Mesothelial cell of epicardium (in vitro differentiated cells): ENCODE data around the gene GALNT9. TPM values are rescaled to one million over a fixed set of nuclear protein-coding genes. Genes with fewer than 3 reads are reported as not detected.

Source experiments
- DNase-seq, 2 experiments: peaks; one replicate each; pipeline ENCODE4 v3.0.0; 2021; ENCODE audit warnings: low spot score in 2 of 2; ENCODE audit not compliant: unreplicated experiment in 2 of 2
- H3K27ac Mint-ChIP-seq: 2 replicates; pipeline ENCODE4 v1.8.0; 2021; ENCODE audit warnings: mixed read lengths
- H3K27me3 Mint-ChIP-seq: 2 replicates; pipeline ENCODE4 v1.8.0; 2021; ENCODE audit warnings: low read depth, mixed read lengths
- H3K36me3 Mint-ChIP-seq: 2 replicates; pipeline ENCODE4 v1.8.0; 2021; ENCODE audit warnings: mixed read lengths
- H3K4me1 Mint-ChIP-seq: 2 replicates; pipeline ENCODE4 v1.8.0; 2021; ENCODE audit warnings: mixed read lengths
- H3K4me3 Mint-ChIP-seq: 2 replicates; pipeline ENCODE4 v1.8.0; 2021; ENCODE audit warnings: mild to moderate bottlenecking, moderate library complexity, mixed read lengths
- H3K9me3 Mint-ChIP-seq: 2 replicates; pipeline ENCODE4 v1.8.0; 2021; ENCODE audit warnings: mixed read lengths
- CTCF ChIP-seq: fragments of 200-600 bp; sonication (generic); IDR thresholded peaks from one replicate; pipeline ENCODE4 v1.5.0; 2021; ENCODE audit warnings: antibody characterized with exemption; ENCODE audit not compliant: unreplicated experiment
- total RNA-seq: library from RNA; stranded (reverse); gene quantifications from 3 replicates; pipeline ENCODE4 v1.2.1, GENCODE V29; 2021

The GALNT9 gene
- total RNA-seq, 1 donor from 2014 or later, result 4.8 TPM

GRCh38 chr12:132294121-132295034 lies 35.0 kb downstream of the GALNT9 start:
- no peak overlapping the region for H3K27ac Mint-ChIP-seq
- H3K9me3 Mint-ChIP-seq, result no peaks in the 10 kb centered on the region
- H3K4me3 Mint-ChIP-seq, result no peak overlapping the region
- peaks cover 42% of the 10 kb centered on the region for H3K27me3 Mint-ChIP-seq
- H3K4me1 Mint-ChIP-seq, result peaks cover 5% of the 10 kb centered on the region
- H3K36me3 Mint-ChIP-seq, result no peaks in the 10 kb centered on the region
- DNase-seq, result no peak
- no peak for TF ChIP-seq CTCF

GRCh38 chr12:132292328-132293319 lies 36.8 kb downstream of the GALNT9 start:
- no peak for TF ChIP-seq CTCF
- Mint-ChIP-seq H3K36me3 (no peaks in the 10 kb centered on the region), H3K4me3 (no peak overlapping the region), H3K27me3 (peaks cover 56% of the 10 kb centered on the region), H3K9me3 (no peaks in the 10 kb centered on the region), H3K27ac (no peak overlapping the region), H3K4me1 (peaks cover 5% of the 10 kb centered on the region)
- DNase-seq, result no peak

GRCh38 chr12:132291402-132292175 lies 37.8 kb downstream of the GALNT9 start:
- Mint-ChIP-seq H3K4me1 (peaks cover 5% of the 10 kb centered on the region), H3K36me3 (no peaks in the 10 kb centered on the region), H3K27me3 (peaks cover 66% of the 10 kb centered on the region), H3K27ac (no peak overlapping the region), H3K4me3 (no peak overlapping the region), H3K9me3 (no peaks in the 10 kb centered on the region)
- no peak for TF ChIP-seq CTCF
- no peak for DNase-seq

- Mint-ChIP-seq H3K27me3 (peaks cover 74% of the 10 kb centered on the region), H3K4me3 (no peak overlapping the region), H3K27ac (no peak overlapping the region), H3K9me3 (no peaks in the 10 kb centered on the region), H3K4me1 (peaks cover 15% of the 10 kb centered on the region), H3K36me3 (no peaks in the 10 kb centered on the region)
- no peak for TF ChIP-seq CTCF
- no peak for DNase-seq
Observed at GRCh38 chr12:132290203-132290540, 39.2 kb downstream of the GALNT9 start.
